SK-N-SH (cell line): Measurements from ENCODE around the gene SERPINA3. TPM values are rescaled to one million over a fixed set of nuclear protein-coding genes. Genes with fewer than 3 reads are reported as not detected.

Experiments used
- CTCF ChIA-PET: fragments of 300-600, 350-600 bp; formaldehyde crosslinking; extraction: SDS; loops from one replicate; lab custom pipeline; 2021; lab: Yijun Ruan, JAX
- POLR2A ChIA-PET: fragments of 350-600 bp; sonication (Branson Sonifier 250); formaldehyde crosslinking; extraction: SDS; loops from one replicate; lab custom pipeline; 2020; ENCODE audit warnings: antibody characterized with exemption, inconsistent platforms; lab: Yijun Ruan, JAX
- DNase-seq: peaks from one replicate; pipeline ENCODE4 v3.0.0; 2012
- H2AFZ ChIP-seq: fragments of 200-600 bp; sonication (generic); 2 replicates; pipeline ENCODE4 v1.8.1; 2016; ENCODE audit warnings: antibody characterized with exemption, mild to moderate bottlenecking, low read depth
- H3F3A ChIP-seq: fragments of 200-600 bp; sonication (generic); replicated peaks from 2 replicates; pipeline ENCODE3; 2016; ENCODE audit warnings: antibody characterized with exemption, mild to moderate bottlenecking; ENCODE audit not compliant: insufficient read depth
- H3K27ac ChIP-seq, 2 experiments: fragments of 200-500 bp in 1 of 2; fragments of 200-600 bp in 1 of 2; sonication (Bioruptor generic) in 1 of 2; sonication (generic), shearing (Covaris generic) in 1 of 2; 2 replicates each; pipeline versions ENCODE4 v1.5.1 to v1.6.1; 2014 to 2016; ENCODE audit warnings: low read depth in 2 of 2, inconsistent platforms in 1 of 2, low read length in 1 of 2, mild to moderate bottlenecking in 1 of 2, mixed read lengths in 1 of 2
- H3K27me3 ChIP-seq: fragments of 200-600 bp; sonication (generic), shearing (Covaris generic); 2 replicates; pipeline ENCODE4 v1.6.1; 2016; ENCODE audit warnings: mixed run types; ENCODE audit not compliant: insufficient read depth
- H3K36me3 ChIP-seq, 2 experiments: fragments of 200-500 bp in 1 of 2; fragments of 200-600 bp in 1 of 2; sonication (Bioruptor generic) in 1 of 2; sonication (generic) in 1 of 2; replicated peaks in 1 of 2; 2 replicates each; pipeline versions ENCODE3 to v1.5.1; 2014 to 2016; ENCODE audit warnings: low read length in 1 of 2, mild to moderate bottlenecking in 1 of 2; ENCODE audit not compliant: insufficient read depth in 2 of 2, control insufficient read depth in 1 of 2
- H3K4me1 ChIP-seq, 2 experiments: fragments of 200-500 bp in 1 of 2; fragments of 200-600 bp in 1 of 2; sonication (Bioruptor generic) in 1 of 2; sonication (generic), shearing (Covaris generic) in 1 of 2; 2 replicates each; pipeline versions ENCODE4 v1.5.1 to v1.6.1; 2014 to 2016; ENCODE audit warnings: low read depth in 1 of 2, low read length in 1 of 2, mixed run types in 1 of 2; ENCODE audit not compliant: insufficient read depth in 2 of 2, control insufficient read depth in 1 of 2
- H3K4me2 ChIP-seq: fragments of 200-600 bp; sonication (generic), shearing (Covaris generic); 2 replicates; pipeline ENCODE4 v1.6.1; 2017; ENCODE audit warnings: mixed run types
- H3K4me3 ChIP-seq, 2 experiments: fragments of 200-500 bp in 1 of 2; fragments of 200-600 bp in 1 of 2; sonication (Bioruptor generic) in 1 of 2; sonication (generic), shearing (Covaris generic) in 1 of 2; 2 replicates each; pipeline versions ENCODE4 v1.5.1 to v1.8.1; 2014 to 2016; ENCODE audit warnings: low read depth in 2 of 2, inconsistent platforms in 1 of 2, low read length in 1 of 2, mild to moderate bottlenecking in 1 of 2, mixed read lengths in 1 of 2, moderate library complexity in 1 of 2
- H3K79me2 ChIP-seq: fragments of 200-600 bp; sonication (generic); 2 replicates; pipeline ENCODE4 v1.8.1; 2017; ENCODE audit warnings: mild to moderate bottlenecking; ENCODE audit not compliant: insufficient read depth
- H3K9ac ChIP-seq: fragments of 200-600 bp; sonication (generic); 2 replicates; pipeline ENCODE4 v1.6.1; 2017; ENCODE audit warnings: mixed run types
- H3K9me2 ChIP-seq: fragments of 200-600 bp; sonication (generic); 2 replicates; pipeline ENCODE4 v1.6.1; 2017; ENCODE audit warnings: mixed run types
- H3K9me3 ChIP-seq: fragments of 200-600 bp; sonication (generic); 2 replicates; pipeline ENCODE4 v1.6.1; 2017; ENCODE audit warnings: mixed run types, mild to moderate bottlenecking, moderate library complexity
- H4K20me1 ChIP-seq: fragments of 200-600 bp; sonication (generic); 2 replicates; pipeline ENCODE4 v1.6.1; 2017; ENCODE audit warnings: mild to moderate bottlenecking, mixed run types; ENCODE audit not compliant: insufficient read depth
- CTCF ChIP-seq: fragments of 200-600 bp; sonication (generic); IDR thresholded peaks from 2 replicates; pipeline ENCODE4 v1.6.1; 2017; ENCODE audit warnings: antibody characterized with exemption, mild to moderate bottlenecking, moderate library complexity
- ELF1 ChIP-seq: IDR thresholded peaks from 2 replicates; pipeline ENCODE4 v1.4.0; 2012
- GATA2 ChIP-seq: sonication (generic); formaldehyde crosslinking; IDR thresholded peaks from 2 replicates; pipeline ENCODE4 v1.5.0; 2020; ENCODE audit warnings: mild to moderate bottlenecking, missing genetic modification reagents
- MXI1 ChIP-seq: IDR thresholded peaks from 2 replicates; pipeline ENCODE4 v1.6.1; 2012; ENCODE audit warnings: mild to moderate bottlenecking, low read depth, low read length, improper control_type of control experiment
- NFIC ChIP-seq: IDR thresholded peaks from 2 replicates; pipeline ENCODE4 v1.4.0; 2012; ENCODE audit warnings: borderline replicate concordance
- PBX3 ChIP-seq: IDR thresholded peaks from 2 replicates; pipeline ENCODE4; 2012
- RXRA ChIP-seq: IDR thresholded peaks from 2 replicates; pipeline ENCODE4 v1.4.0; 2012; ENCODE audit warnings: low read depth, mild to moderate bottlenecking, borderline replicate concordance
- TEAD4 ChIP-seq: IDR thresholded peaks from 2 replicates; pipeline ENCODE4 v1.4.0; 2012; ENCODE audit warnings: mild to moderate bottlenecking, borderline replicate concordance; ENCODE audit not compliant: insufficient read depth
- USF1 ChIP-seq: IDR thresholded peaks from 2 replicates; pipeline ENCODE4 v1.4.0; 2012; ENCODE audit warnings: low read depth, borderline replicate concordance
- USF2 ChIP-seq: fragments of 150-350 bp; IDR thresholded peaks from 2 replicates; pipeline ENCODE4 v1.6.1; 2017; ENCODE audit warnings: antibody characterized with exemption, low read length, low read depth, borderline replicate concordance
- WGBS: methylation state at CpG from one replicate; pipeline ENCODE4 v1.1.6; 2017; ENCODE audit warnings: low lambda C conversion rate; 5-methylcytosine and 5-hydroxymethylcytosine counted together
- polyA plus RNA-seq, 3 experiments: library from polyadenylated mRNA; depleted of rRNA; stranded (reverse); fragments of >200 nt; gene quantifications; 2 replicates each; pipeline ENCODE4 v1.2.3, GENCODE V29; 2012

The SERPINA3 gene
- polyA plus RNA-seq, 1 of the 3 experiments (the other 2 are of a cell fraction), result 0.25 TPM

- no peak for DNase-seq
- WGBS, result 48% methylated on average over 6 of the region's 6 CpGs
Measured at GRCh38 chr14:94573475-94574277, 38.5 kb upstream of the SERPINA3 start.

More at GRCh38 chr14:94573475-94574277, 38.5 kb upstream of the SERPINA3 start:
- H3K4me1 ChIP-seq, result no peaks in the 10 kb centered on the region
- H3K9ac ChIP-seq, result no peak overlapping the region
- no peak overlapping the region for H3K4me2 ChIP-seq
- CTCF ChIA-PET, result interaction anchor here (2.8 kb wide), 1 partner anchor 24 kb away, joined by 12 read pairs; no protein-coding TSS in a partner anchor
- POLR2A ChIA-PET, result no interaction called here
- H3K9me2 ChIP-seq, result no peaks in the 10 kb centered on the region
- no peaks in the 10 kb centered on the region for H3K36me3 ChIP-seq
- no peak overlapping the region for H3K4me3 ChIP-seq
- no peaks in the 10 kb centered on the region for H3K79me2 ChIP-seq
- no peaks in the 10 kb centered on the region for H4K20me1 ChIP-seq
- no peaks in the 10 kb centered on the region for H3K27me3 ChIP-seq
- no peak for TF ChIP-seq NFIC
- TF ChIP-seq TEAD4, result no peak
- no peak for TF ChIP-seq RXRA
- no peak for TF ChIP-seq PBX3
- no peak for TF ChIP-seq USF2
- no peak for TF ChIP-seq ELF1
- TF ChIP-seq CTCF, result no peak
- no peak for TF ChIP-seq GATA2 (CRISPR knock-in tag)
- TF ChIP-seq MXI1, result no peak
- no peak for TF ChIP-seq USF1
- TF ChIP-seq, all 33 proteins: peak for 0
- no peaks in the 10 kb centered on the region for H3K9me3 ChIP-seq
- no peak overlapping the region for H3K27ac ChIP-seq
- no peaks in the 10 kb centered on the region for H3F3A ChIP-seq
- H2AFZ ChIP-seq, result no peak overlapping the region
